ENCODE results near the gene COL20A1. TPM values are rescaled to one million over a fixed set of nuclear protein-coding genes. Genes with fewer than 3 reads are reported as not detected.
A peak's percentile ranks its signal among the peaks of the same experiment; 100 is the strongest.

The COL20A1 gene
- total RNA-seq, 1 donor = not detected

DNA sequence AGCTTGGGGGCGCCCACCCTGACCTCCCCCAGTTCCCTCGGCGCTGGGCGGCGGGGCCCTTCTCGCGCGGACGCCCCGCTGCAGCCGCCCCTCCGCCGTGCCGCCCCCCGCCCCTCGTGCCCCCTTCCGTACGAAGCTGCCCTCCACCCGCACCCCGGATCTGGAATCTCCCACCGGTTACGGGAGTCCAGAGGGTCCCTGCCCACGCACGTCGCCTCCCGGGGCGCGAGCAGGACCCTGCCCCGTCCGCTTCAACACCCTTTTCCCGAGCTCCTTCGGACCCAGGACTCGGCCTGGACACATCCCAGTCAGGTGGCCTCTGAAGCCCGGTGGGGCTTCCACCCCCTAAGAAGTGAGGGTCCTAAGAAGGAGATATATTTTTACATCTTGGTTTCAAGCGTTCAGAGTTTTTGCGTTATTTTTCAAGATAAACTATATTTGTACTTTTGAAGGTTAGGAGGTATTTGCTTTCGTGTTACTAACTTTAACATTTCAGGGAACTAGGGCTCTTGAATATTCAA, 19.9 kb upstream of the COL20A1 start:
- TF ChIP-seq, protein P1, sequence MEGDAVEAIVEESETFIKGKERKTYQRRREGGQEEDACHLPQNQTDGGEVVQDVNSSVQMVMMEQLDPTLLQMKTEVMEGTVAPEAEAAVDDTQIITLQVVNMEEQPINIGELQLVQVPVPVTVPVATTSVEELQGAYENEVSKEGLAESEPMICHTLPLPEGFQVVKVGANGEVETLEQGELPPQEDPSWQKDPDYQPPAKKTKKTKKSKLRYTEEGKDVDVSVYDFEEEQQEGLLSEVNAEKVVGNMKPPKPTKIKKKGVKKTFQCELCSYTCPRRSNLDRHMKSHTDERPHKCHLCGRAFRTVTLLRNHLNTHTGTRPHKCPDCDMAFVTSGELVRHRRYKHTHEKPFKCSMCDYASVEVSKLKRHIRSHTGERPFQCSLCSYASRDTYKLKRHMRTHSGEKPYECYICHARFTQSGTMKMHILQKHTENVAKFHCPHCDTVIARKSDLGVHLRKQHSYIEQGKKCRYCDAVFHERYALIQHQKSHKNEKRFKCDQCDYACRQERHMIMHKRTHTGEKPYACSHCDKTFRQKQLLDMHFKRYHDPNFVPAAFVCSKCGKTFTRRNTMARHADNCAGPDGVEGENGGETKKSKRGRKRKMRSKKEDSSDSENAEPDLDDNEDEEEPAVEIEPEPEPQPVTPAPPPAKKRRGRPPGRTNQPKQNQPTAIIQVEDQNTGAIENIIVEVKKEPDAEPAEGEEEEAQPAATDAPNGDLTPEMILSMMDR (IDR thresholded peaks at IDR 0.05; ENCODE audit: insufficient read depth, low read length) = no peak
- H3K4me3 ChIP-seq (ENCODE audit: low read depth, low read length) = peak overlapping the region; percentile 92
- no peak for DNase-seq (ENCODE audit: low read depth)

DNA sequence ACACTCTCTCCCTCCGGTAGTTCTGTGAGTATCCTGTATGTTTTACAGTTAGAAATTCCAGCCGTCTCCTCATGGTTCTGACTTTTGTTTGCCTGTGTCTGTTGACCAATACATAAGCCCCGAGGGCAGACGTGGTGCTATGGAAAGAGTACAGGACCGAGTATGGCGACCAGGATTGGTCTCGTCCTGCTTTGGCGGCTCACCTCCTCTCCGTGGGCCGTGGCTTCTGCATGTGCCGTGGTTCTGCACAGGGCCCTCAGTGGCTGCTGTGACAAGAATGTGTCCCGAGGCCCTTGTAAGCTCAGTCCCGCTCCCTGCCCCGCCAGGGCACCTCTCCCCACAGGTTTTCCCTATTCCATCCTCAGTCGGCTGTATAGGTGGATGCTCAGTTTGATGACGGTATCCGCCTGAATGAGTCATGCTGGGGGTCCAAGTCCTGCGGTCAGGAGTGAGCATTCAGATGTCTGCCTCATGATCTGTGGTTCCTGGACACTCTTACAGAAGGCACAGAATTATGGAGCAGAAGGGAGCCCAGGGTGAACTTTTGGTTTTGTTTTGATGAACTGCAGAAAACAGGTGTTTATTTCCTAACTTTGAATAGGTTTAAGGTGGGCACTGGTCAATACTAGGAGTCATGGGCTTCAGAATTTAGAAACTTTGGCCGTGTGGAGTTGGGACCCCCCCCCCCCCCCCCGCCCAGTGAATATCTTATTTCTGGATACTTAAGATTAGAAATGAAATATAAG, 19.2 kb upstream of the COL20A1 start:
- peak overlapping the region; percentile 92 for H3K4me3 ChIP-seq (ENCODE audit: low read depth, low read length)
- TF ChIP-seq, protein P1 (IDR thresholded peaks at IDR 0.05; ENCODE audit: insufficient read depth, low read length) = no peak
- DNase-seq (ENCODE audit: low read depth) = peak; percentile 67

DNA sequence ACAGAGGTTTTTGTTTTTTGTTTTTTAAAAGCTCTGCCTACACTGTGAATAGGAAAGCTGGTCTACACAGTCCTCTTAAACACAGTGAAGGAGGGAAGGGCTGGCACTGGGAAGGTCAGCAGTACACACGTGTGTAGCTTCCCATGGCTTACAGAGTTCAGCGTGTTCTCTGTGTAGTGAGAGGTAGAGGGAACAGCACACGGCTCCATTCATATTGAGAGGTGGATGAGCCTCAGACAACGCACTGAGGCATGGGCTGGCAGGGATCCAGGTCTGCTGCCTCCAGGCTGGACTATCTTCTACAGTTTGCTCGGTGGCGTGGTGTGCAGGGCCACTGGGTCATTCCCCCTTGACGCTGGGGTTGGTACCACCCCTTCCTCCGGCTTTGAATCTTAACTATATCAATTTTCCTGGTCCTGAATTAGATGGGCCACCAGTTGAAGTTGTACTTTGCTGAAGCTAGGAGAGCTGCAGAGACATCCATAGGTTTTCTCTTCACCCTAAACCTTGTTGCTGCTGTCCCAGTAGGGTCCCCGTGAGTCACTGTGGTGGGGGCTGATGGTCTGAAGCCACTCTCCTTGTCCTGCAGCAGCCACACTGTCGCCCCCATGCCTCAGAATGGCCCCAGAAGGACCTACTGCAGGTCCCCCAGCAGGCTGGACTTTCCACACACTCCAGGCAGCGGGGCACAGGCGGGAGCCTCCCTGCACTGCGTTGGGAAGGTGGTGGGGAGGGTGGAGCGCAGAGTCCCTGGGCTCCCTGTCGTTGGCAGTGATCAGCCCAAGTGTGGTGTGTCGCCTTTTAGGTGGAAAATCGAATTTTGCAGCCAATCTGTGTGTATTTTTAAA, 18.4 kb upstream of the COL20A1 start:
- H3K4me3 ChIP-seq (ENCODE audit: low read depth, low read length) = peak overlapping the region; percentile 54
- TF ChIP-seq, protein P1 (IDR thresholded peaks at IDR 0.05; ENCODE audit: insufficient read depth, low read length) = no peak

DNA sequence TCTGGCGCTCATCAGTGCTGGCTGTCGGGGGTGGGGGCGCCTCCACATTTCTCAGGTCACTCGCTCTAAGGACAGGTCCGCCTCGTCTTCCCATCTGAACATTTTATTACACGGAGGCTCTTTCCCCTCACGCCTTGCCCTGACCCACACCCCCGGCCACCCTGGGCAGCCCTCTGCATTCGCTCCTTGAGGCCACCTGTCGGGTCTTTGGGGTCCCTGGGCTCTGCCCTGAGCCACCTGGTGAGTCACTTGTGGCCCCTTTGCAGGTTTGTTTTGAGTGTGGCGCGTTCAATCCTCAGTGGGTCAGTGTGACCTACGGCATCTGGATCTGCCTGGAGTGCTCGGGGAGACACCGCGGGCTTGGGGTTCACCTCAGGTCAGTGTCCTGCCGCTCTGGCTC, 17.2 kb upstream of the COL20A1 start:
- H3K4me3 ChIP-seq (ENCODE audit: low read depth, low read length) = no peak overlapping the region
- DNase-seq (ENCODE audit: low read depth) = no peak
- TF ChIP-seq, protein P1 (IDR thresholded peaks at IDR 0.05; ENCODE audit: insufficient read depth, low read length) = no peak

More for the DNA sequence above, 18.4 kb upstream of the COL20A1 start:
- no peak for DNase-seq (ENCODE audit: low read depth)

DNA sequence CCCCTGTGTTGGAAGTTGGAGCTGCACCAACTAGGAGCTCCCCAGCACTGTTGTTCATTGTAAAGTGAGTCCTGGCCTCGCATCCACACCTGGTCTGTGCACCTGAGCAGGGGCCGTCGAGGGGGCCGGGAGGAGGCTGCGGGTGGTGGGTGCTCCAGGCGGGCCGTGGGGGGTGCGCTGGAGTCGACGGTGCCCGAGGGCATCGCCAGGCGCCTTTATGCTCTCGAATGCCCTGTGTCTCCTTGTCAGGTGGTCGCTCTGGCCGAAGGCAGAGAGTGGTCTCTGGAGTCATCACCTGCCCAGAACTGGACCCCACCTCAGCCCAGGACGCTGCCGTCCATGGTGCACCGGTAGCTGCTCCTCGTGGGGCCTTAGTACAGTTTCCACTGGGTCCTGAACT, 16.0 kb upstream of the COL20A1 start:
- TF ChIP-seq, protein P1 (IDR thresholded peaks at IDR 0.05; ENCODE audit: insufficient read depth, low read length) = no peak
- H3K4me3 ChIP-seq (ENCODE audit: low read depth, low read length) = no peak overlapping the region
- DNase-seq (ENCODE audit: low read depth) = no peak

DNA sequence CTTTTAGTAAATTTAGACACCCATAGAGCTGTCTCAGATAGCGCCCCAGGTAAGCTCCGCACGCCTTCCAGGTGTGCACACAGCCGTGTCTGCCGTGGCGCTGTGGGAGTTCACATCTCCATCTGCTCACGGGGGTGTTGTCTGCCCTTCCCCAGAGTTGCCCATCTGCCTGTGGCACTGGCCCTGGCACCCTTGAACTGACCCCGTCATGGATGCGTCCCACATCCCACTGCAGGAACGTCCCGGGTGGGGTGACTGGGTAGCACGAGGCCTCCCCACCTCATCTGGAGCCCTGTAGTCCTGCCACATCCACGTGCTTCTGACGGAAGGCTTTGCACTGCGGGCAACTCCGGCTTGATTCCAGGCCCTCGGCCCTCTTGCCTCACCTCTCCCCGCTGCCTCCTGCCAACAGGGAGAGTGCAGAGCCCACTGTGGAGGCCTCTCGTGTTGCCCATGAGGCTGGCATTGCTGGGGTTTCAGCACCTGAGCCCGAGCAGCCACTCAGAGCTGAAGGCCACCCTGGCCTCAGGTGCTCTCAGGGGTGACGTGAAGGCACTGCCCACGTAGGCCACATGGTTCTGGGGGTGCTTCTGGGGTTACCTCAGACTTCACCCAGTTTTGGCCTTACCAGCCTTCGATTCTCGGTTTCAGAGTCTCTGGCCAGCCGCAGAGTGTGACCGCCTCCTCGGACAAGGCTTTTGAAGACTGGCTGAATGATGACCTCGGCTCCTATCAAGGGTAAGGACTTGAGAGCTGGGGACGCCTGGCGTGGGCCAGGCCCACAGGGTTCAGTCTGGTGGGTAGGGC, 15.3 kb upstream of the COL20A1 start:
- no peak for DNase-seq (ENCODE audit: low read depth)
- no peak overlapping the region for H3K4me3 ChIP-seq (ENCODE audit: low read depth, low read length)
- TF ChIP-seq, protein P1 (IDR thresholded peaks at IDR 0.05; ENCODE audit: insufficient read depth, low read length) = no peak
